GM12872 (cell line): ENCODE data around the gene NLRC3.

ENCODE experiments used
- CTCF ChIP-seq: IDR thresholded peaks from 3 replicates; pipeline ENCODE4 v1.5.1; 2011; ENCODE audit warnings: low read depth, mild to moderate bottlenecking, low read length, moderate library complexity; ENCODE audit not compliant: insufficient read depth

Gene NLRC3

GRCh38 chr16:3576211-3576610, 992 bp downstream of the NLRC3 start:
- no peak for TF ChIP-seq CTCF

- no peak for TF ChIP-seq CTCF
Measured at GRCh38 chr16:3575491-3575890, 1.7 kb downstream of the NLRC3 start.

- TF ChIP-seq CTCF, result no peak
Measured at GRCh38 chr16:3574195-3574594, 3.0 kb downstream of the NLRC3 start.

- TF ChIP-seq CTCF, result no peak
Measured at GRCh38 chr16:3573146-3573815, 3.9 kb downstream of the NLRC3 start.

- TF ChIP-seq CTCF, result no peak
Measured at GRCh38 chr16:3570420-3571062, 6.7 kb downstream of the NLRC3 start.

GRCh38 chr16:3569851-3570250, 7.4 kb downstream of the NLRC3 start:
- TF ChIP-seq CTCF, result no peak

- no peak for TF ChIP-seq CTCF
Measured at GRCh38 chr16:3566990-3567389, 10.2 kb downstream of the NLRC3 start.

- TF ChIP-seq CTCF, result no peak
Measured at GRCh38 chr16:3564889-3565141, 12.4 kb downstream of the NLRC3 start.
